Transverse colon (tissue), 4 donors: Measurements from ENCODE around the gene RAB35. TPM values are rescaled to one million over a fixed set of nuclear protein-coding genes. Genes with fewer than 3 reads are reported as not detected.

Experiments
- DNase-seq: peaks from one replicate; pipeline ENCODE4 v3.0.0-alpha.2; 2019
- H3K27ac ChIP-seq, 4 donors: fragments of 200-600 bp; sonication (generic); 2 replicates each; pipeline ENCODE4 v1.5.1; 2016 to 2018; ENCODE audit warnings: inconsistent platforms in 4 of 4
- H3K27me3 ChIP-seq: fragments of 200-600 bp; sonication (generic); 2 replicates; pipeline ENCODE4 v1.5.1; 2017; ENCODE audit warnings: inconsistent platforms
- H3K36me3 ChIP-seq, 4 donors: fragments of 200-600 bp; sonication (generic); 2 replicates each; pipeline ENCODE4 v1.5.1; 2017 to 2019; ENCODE audit warnings: inconsistent platforms in 4 of 4
- H3K4me1 ChIP-seq, 4 donors: fragments of 200-600 bp; sonication (generic); 2 replicates each; pipeline ENCODE4 v1.5.1; 2017 to 2020; ENCODE audit warnings: inconsistent platforms in 4 of 4
- H3K4me3 ChIP-seq, 4 donors: fragments of 200-600 bp; sonication (generic); 1 replicate in 1 of 4; 2 replicates in 3 of 4; pipeline versions ENCODE4 v1.5.1 to v1.6.1; 2017 to 2019; ENCODE audit warnings: inconsistent platforms in 4 of 4
- H3K9me3 ChIP-seq, 2 donors: fragments of 200-600 bp; sonication (generic); 2 replicates each; pipeline ENCODE4 v1.5.1; 2017 to 2019; ENCODE audit warnings: inconsistent platforms in 2 of 2
- CTCF ChIP-seq, 5 experiments: fragments of 200-600 bp in 3 of 5; fragments of 450-650 bp in 2 of 5; sonication (generic) in 3 of 5; IDR thresholded peaks; 1 replicate in 2 of 5; 2 replicates in 3 of 5; pipeline ENCODE4 v1.5.1; 2016 to 2017; ENCODE audit warnings: antibody characterized with exemption in 5 of 5, inconsistent platforms in 3 of 5, mild to moderate bottlenecking in 2 of 5, moderate library complexity in 1 of 5
- EP300 ChIP-seq: sonication (generic); formaldehyde crosslinking; IDR thresholded peaks from one replicate; pipeline ENCODE4 v1.6.1; 2017; ENCODE audit warnings: antibody characterized with exemption, low read depth
- POLR2A ChIP-seq: fragments of 450-650 bp; IDR thresholded peaks from one replicate; pipeline ENCODE4 v1.6.1; 2016; ENCODE audit warnings: antibody characterized with exemption, mild to moderate bottlenecking, moderate library complexity
- POLR2AphosphoS5 ChIP-seq, 3 donors: sonication (generic); formaldehyde crosslinking; IDR thresholded peaks; one replicate each; pipeline ENCODE4 v1.6.1; 2016; ENCODE audit warnings: antibody characterized with exemption in 3 of 3
- WGBS, 2 donors: methylation state at CpG; one replicate each; pipeline ENCODE4 v1.1.5; 2018; ENCODE audit warnings: low coverage in 1 of 2; 5-methylcytosine and 5-hydroxymethylcytosine counted together
- in situ Hi-C, 4 donors: fragments of 200-750 bp; cut with MboI; loops; one replicate each; pipeline versions ENCODE4 v1.15.0 to v1.15.1; 2017; ENCODE audit warnings: low sequenced_read_pairs in 3 of 4, low pct_ligation_motif_present in 1 of 4, low pct_unique_long_range_greater_than_20kb in 1 of 4
- intact Hi-C: fragments of 100-400 bp; cut with DNase I; formaldehyde crosslinking; loops from one replicate; pipeline ENCODE4 v1.15.1; 2023; ENCODE audit warnings: low total_unique reads
- total RNA-seq, 4 donors: library from RNA; depleted of rRNA; stranded (reverse); fragments of >200 nt; gene quantifications; one replicate each; pipeline ENCODE4 v1.1.0, GENCODE V29; 2016

RAB35 gene
- total RNA-seq, 4 donors from 2014 or later = 16.9 to 26.2 (median 22.2) TPM

GRCh38 chr12:120159509-120160237, 43.1 kb upstream of the RAB35 start:
- intact Hi-C loops = no loop called here
- Histone ChIP-seq H3K36me3 (peaks cover 0 to 90% (median 51%) of the 10 kb centered on the region in 4 donors), H3K9me3 (no peaks in the 10 kb centered on the region), H3K4me3 (no peak overlapping the region), H3K4me1 (no peaks in the 10 kb centered on the region), H3K27me3 (no peaks in the 10 kb centered on the region), H3K27ac (no peak overlapping the region)
- TF ChIP-seq CTCF (IDR thresholded peaks at IDR 0.05) (no peak), EP300 (no peak), POLR2A (no peak), POLR2AphosphoS5 (IDR thresholded peaks at IDR 0.05) (no peak)
- DNase-seq = no peak
- in situ Hi-C loops = no loop called here
- 85% methylated on average over 12 of the region's 12 CpGs; no CpG with 5 or more reads in 1 of the 2 donors for WGBS, 2 donors

- WGBS, 2 donors = 96% methylated on average over 10 of the region's 10 CpGs; no CpG with 5 or more reads in 1 of the 2 donors
- Histone ChIP-seq H3K4me1 (no peaks in the 10 kb centered on the region), H3K9me3 (no peaks in the 10 kb centered on the region), H3K27ac (no peak overlapping the region), H3K4me3 (no peak overlapping the region), H3K27me3 (no peaks in the 10 kb centered on the region), H3K36me3 (peaks cover 0 to 88% (median 51%) of the 10 kb centered on the region in 4 donors)
- no peak for DNase-seq
- intact Hi-C loops = no loop called here
- in situ Hi-C loops = no loop called here
- TF ChIP-seq POLR2AphosphoS5 (IDR thresholded peaks at IDR 0.05) = no peak
- no peak for TF ChIP-seq CTCF (IDR thresholded peaks at IDR 0.05)
- TF ChIP-seq POLR2A = no peak
- no peak for TF ChIP-seq EP300
Observed at GRCh38 chr12:120158351-120158750, 41.8 kb upstream of the RAB35 start.

- no peak overlapping the region for H3K4me3 ChIP-seq
- no peak overlapping the region for H3K27ac ChIP-seq
- H3K27me3 ChIP-seq = no peaks in the 10 kb centered on the region
- no peaks in the 10 kb centered on the region for H3K4me1 ChIP-seq
- no peak for TF ChIP-seq CTCF (IDR thresholded peaks at IDR 0.05)
- TF ChIP-seq POLR2A = no peak
- TF ChIP-seq POLR2AphosphoS5 (IDR thresholded peaks at IDR 0.05) = no peak
- TF ChIP-seq EP300 = no peak
- no peaks in the 10 kb centered on the region for H3K9me3 ChIP-seq
- DNase-seq = no peak
- H3K36me3 ChIP-seq = peaks cover 0 to 88% (median 51%) of the 10 kb centered on the region in 4 donors
- intact Hi-C loops (no loop called here), in situ Hi-C loops (no loop called here)
- 94% methylated on average over 11 of the region's 11 CpGs; no CpG with 5 or more reads in 1 of the 2 donors for WGBS, 2 donors
Observed at GRCh38 chr12:120157678-120158077, 41.1 kb upstream of the RAB35 start.

GRCh38 chr12:120156315-120157259, 40.0 kb upstream of the RAB35 start:
- Histone ChIP-seq H3K4me1 (no peaks in the 10 kb centered on the region), H3K9me3 (no peaks in the 10 kb centered on the region), H3K4me3 (no peak overlapping the region), H3K27me3 (no peaks in the 10 kb centered on the region), H3K27ac (no peak overlapping the region), H3K36me3 (peaks cover 0 to 82% (median 46%) of the 10 kb centered on the region in 4 donors)
- intact Hi-C loops (no loop called here), in situ Hi-C loops (no loop called here)
- WGBS, 2 donors = 76 to 94% methylated on average over 4 to 22 of the region's 22 CpGs
- no peak for DNase-seq
- TF ChIP-seq POLR2A (no peak), EP300 (no peak), POLR2AphosphoS5 (IDR thresholded peaks at IDR 0.05) (no peak), CTCF (IDR thresholded peaks at IDR 0.05) (no peak)
